Measurements from ENCODE around the gene DVL3. TPM values are rescaled to one million over a fixed set of nuclear protein-coding genes. Genes with fewer than 3 reads are reported as not detected.
A peak's percentile ranks its signal among the peaks of the same experiment; 100 is the strongest.

Gene DVL3
- total RNA-seq, 2 donors from 2014 or later: 67.3 to 70.7 TPM

- intact Hi-C loops (cut with DNase I): loop anchor here in 1 of 2 donors (10.0 kb wide), 2 partner anchors 55 to 125 kb away; partner anchors contain the start of genes EIF2B5 and EIF4G1
- peak; percentile 78 for DNase-seq (ENCODE audit: low spot score)
These were observed 34.2 kb downstream of the DVL3 start for GRCh38 chr3:184189421-184189820.

DNA sequence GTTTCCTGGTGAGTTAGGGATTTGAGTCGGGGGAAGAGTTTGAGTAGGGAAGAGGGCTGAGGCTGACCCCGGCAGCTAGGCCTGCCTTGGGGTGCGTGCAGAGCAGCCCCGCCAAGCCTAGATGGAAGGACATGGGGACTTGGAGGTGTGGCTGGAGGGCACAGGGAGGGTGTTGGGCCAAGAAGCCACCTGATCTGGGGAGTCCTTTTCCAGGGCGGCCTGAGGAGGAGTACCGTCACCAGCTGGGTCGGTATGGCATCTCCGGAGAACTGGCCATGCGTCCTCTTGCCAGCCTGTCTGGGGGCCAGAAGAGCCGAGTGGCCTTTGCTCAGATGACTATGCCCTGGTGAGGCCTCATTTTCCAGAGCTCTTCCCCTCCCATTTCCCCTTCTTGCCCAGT is 37.7 kb downstream of the DVL3 start:
- intact Hi-C loops (cut with DNase I): no loop called here
- DNase-seq (ENCODE audit: low spot score): no peak

- intact Hi-C loops (cut with DNase I): no loop called here
- no peak for DNase-seq (ENCODE audit: low spot score)
These were observed 38.9 kb downstream of the DVL3 start for GRCh38 chr3:184193991-184194539.

GRCh38 chr3:184196536-184196935 is 41.4 kb downstream of the DVL3 start:
- DNase-seq (ENCODE audit: low spot score): no peak
- intact Hi-C loops (cut with DNase I): no loop called here

- intact Hi-C loops (cut with DNase I): no loop called here
- DNase-seq (ENCODE audit: low spot score): no peak
These were observed 43.3 kb downstream of the DVL3 start for GRCh38 chr3:184198509-184198908.

DNA sequence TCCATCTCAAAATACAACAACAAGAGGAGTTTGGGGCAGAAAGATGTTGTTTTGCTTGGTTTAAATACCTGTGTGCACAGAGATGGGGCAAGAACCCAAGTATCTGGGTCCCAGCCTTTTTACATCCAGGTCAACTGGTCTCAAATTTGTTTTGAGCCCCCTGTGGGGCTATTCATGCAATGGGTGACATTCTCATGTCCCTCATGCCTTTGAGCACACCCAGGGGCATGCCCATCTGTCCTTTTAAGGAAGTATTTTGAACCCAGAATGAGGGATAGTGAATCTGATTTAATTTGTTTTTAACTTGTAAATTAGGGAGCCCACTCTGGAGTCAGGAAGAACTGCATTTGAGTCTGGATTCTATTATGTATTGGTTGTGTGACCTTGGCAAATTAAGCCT is 45.6 kb downstream of the DVL3 start:
- DNase-seq (ENCODE audit: low spot score): no peak
- intact Hi-C loops (cut with DNase I): no loop called here

GRCh38 chr3:184203526-184203925 is 48.3 kb downstream of the DVL3 start:
- intact Hi-C loops (cut with DNase I): no loop called here
- DNase-seq (ENCODE audit: low spot score): no peak

GRCh38 chr3:184209146-184209923 is 54.2 kb downstream of the DVL3 start:
- intact Hi-C loops (cut with DNase I): no loop called here
- DNase-seq (ENCODE audit: low spot score): no peak

DNA sequence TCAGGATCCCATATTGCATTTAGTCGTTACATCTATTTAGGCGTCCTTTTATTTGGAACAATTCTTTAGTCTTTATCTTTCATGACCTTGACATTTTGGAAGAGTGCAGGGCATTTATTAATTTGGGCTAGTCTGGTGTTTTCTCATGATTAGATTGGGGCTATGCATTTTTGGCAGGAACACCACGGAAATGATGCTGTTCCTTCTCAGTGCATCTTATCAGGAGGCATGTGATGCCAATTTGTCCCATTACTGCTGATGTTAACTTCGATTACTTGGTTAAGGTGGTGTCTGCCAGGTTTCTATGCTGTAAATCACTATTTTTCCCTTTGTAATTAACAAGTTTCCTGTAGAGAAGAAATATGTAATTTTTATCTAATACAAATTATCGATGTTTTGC is 56.1 kb downstream of the DVL3 start:
- DNase-seq (ENCODE audit: low spot score): no peak

GRCh38 chr3:184211718-184212117 is 56.5 kb downstream of the DVL3 start:
- intact Hi-C loops (cut with DNase I): no loop called here
- no peak for DNase-seq (ENCODE audit: low spot score)

More for the DNA sequence above, 56.1 kb downstream of the DVL3 start:
- intact Hi-C loops (cut with DNase I): no loop called here

- intact Hi-C loops (cut with DNase I): no loop called here
These were observed 63.6 kb downstream of the DVL3 start for GRCh38 chr3:184218814-184219213.

GRCh38 chr3:184222521-184222920 is 67.3 kb downstream of the DVL3 start:
- intact Hi-C loops (cut with DNase I): no loop called here
- no peak for DNase-seq (ENCODE audit: low spot score)

More at GRCh38 chr3:184218814-184219213, 63.6 kb downstream of the DVL3 start:
- no peak for DNase-seq (ENCODE audit: low spot score)

Other genes with a start within 250 kb of the DVL3 start
- 10 to 100 TPM; 17.5 to 20.0 TPM for gene ABCC5, start 137.5 kb upstream of the DVL3 start, total RNA-seq
- gene HTR3D, start 123.6 kb upstream of the DVL3 start, total RNA-seq: not detected
- not detected for gene HTR3C, start 102.3 kb upstream of the DVL3 start, total RNA-seq
- gene HTR3E, start 58.3 kb upstream of the DVL3 start, total RNA-seq: not detected
- 10 to 100 TPM; 23.3 to 26.4 TPM for gene EIF2B5, start 20.0 kb upstream of the DVL3 start, total RNA-seq
- 100 to 1,000 TPM; 324 to 365 TPM for gene AP2M1, start 19.5 kb downstream of the DVL3 start, total RNA-seq
- gene ABCF3, start 30.8 kb downstream of the DVL3 start, total RNA-seq: 10 to 100 TPM; 38.9 to 48.8 TPM
- gene VWA5B2, start 74.2 kb downstream of the DVL3 start, total RNA-seq: under 1 TPM in 1 of 2 donors, not detected in 1; 0.38 TPM
- gene ALG3, start 93.6 kb downstream of the DVL3 start, total RNA-seq: 10 to 100 TPM; 26.8 to 28.6 TPM
- gene EEF1AKMT4, start 94.3 kb downstream of the DVL3 start, total RNA-seq: 1 to 10 TPM; 1.3 to 2.5 TPM
- under 1 TPM in 1 of 2 donors, not detected in 1; 0.24 TPM for gene CAMK2N2, start 106.2 kb downstream of the DVL3 start, total RNA-seq
- not detected for gene ECE2, start 120.6 kb downstream of the DVL3 start, total RNA-seq
- gene PSMD2, start 143.9 kb downstream of the DVL3 start, total RNA-seq: 100 to 1,000 TPM; 128 to 163 TPM
- gene EIF4G1, start 159.2 kb downstream of the DVL3 start, total RNA-seq: 100 to 1,000 TPM; 273 to 325 TPM
- gene FAM131A, start 182.2 kb downstream of the DVL3 start, total RNA-seq: 10 to 100 TPM; 30.4 to 37.4 TPM
- 1 to 10 TPM; 3.7 to 4.0 TPM for gene CLCN2, start 206.2 kb downstream of the DVL3 start, total RNA-seq
- gene POLR2H, start 206.3 kb downstream of the DVL3 start, total RNA-seq: 10 to 100 TPM; 39.1 to 42.7 TPM
- 1 to 10 TPM in 1 of 2 donors, under 1 TPM in 1; 0.71 to 1.1 TPM for gene THPO, start 222.8 kb downstream of the DVL3 start, total RNA-seq
- gene CHRD, start 224.7 kb downstream of the DVL3 start, total RNA-seq: 10 to 100 TPM; 18.6 to 32.6 TPM